Keratinocyte (primary cell): ENCODE data around the gene LUZP4. TPM values are rescaled to one million over a fixed set of nuclear protein-coding genes. Genes with fewer than 3 reads are reported as not detected.

Experiments used
- DNase-seq: peaks from one replicate; pipeline ENCODE4 v3.0.0-alpha.2; 2011; ENCODE audit warnings: low read depth, missing footprints, low spot score
- FAIRE-seq: peaks from 2 replicates; lab custom pipeline; 2011; peaks lifted over from hg19 to GRCh38; lab: Jason Lieb, UNC
- H2AFZ ChIP-seq: 2 replicates; pipeline ENCODE4 v1.6.0; 2012; ENCODE audit warnings: low read length, control low read depth, inconsistent platforms; ENCODE audit not compliant: control insufficient read depth
- H3K27ac ChIP-seq: 2 replicates; pipeline ENCODE4 v1.5.1; 2011; ENCODE audit warnings: low read length; ENCODE audit not compliant: control insufficient read depth, insufficient read depth
- H3K27me3 ChIP-seq: 3 replicates; pipeline ENCODE4 v1.6.0; 2011; ENCODE audit warnings: low read length; ENCODE audit not compliant: control insufficient read depth, insufficient read depth; ENCODE audit errors: extremely low read depth
- H3K36me3 ChIP-seq, 2 experiments: 2 replicates in 1 of 2; 3 replicates in 1 of 2; pipeline ENCODE4 v1.5.1; 2011; ENCODE audit warnings: low read length in 2 of 2, mild to moderate bottlenecking in 1 of 2; ENCODE audit not compliant: control insufficient read depth in 2 of 2, insufficient read depth in 2 of 2; ENCODE audit errors: extremely low read depth in 1 of 2
- H3K4me1 ChIP-seq: 3 replicates; pipeline ENCODE4 v1.5.1; 2011; ENCODE audit warnings: low read length; ENCODE audit not compliant: control insufficient read depth, insufficient read depth; ENCODE audit errors: extremely low read depth
- H3K4me2 ChIP-seq: 3 replicates; pipeline ENCODE4 v1.6.0; 2011; ENCODE audit warnings: low read depth, low read length; ENCODE audit not compliant: control insufficient read depth, insufficient read depth; ENCODE audit errors: extremely low read depth
- H3K4me3 ChIP-seq, 3 experiments: fragments of 200-600 bp in 1 of 3; sonication (generic) in 1 of 3; 2 replicates in 2 of 3; 3 replicates in 1 of 3; pipeline ENCODE4 v1.5.1; 2011 to 2016; ENCODE audit warnings: low read length in 3 of 3, mild to moderate bottlenecking in 3 of 3, control low read depth in 2 of 3, inconsistent platforms in 1 of 3, low read depth in 1 of 3, mixed read lengths in 1 of 3, mixed run types in 1 of 3, moderate library complexity in 1 of 3; ENCODE audit not compliant: control insufficient read depth in 2 of 3, insufficient read depth in 2 of 3; ENCODE audit errors: extremely low read depth in 1 of 3
- H3K79me2 ChIP-seq: 2 replicates; pipeline ENCODE4 v1.6.0; 2012; ENCODE audit warnings: low read length; ENCODE audit not compliant: control insufficient read depth, insufficient read depth
- H3K9ac ChIP-seq: 3 replicates; pipeline ENCODE4 v1.6.0; 2011; ENCODE audit warnings: low read length; ENCODE audit not compliant: control insufficient read depth, insufficient read depth; ENCODE audit errors: extremely low read depth
- H3K9me1 ChIP-seq: 3 replicates; pipeline ENCODE4 v1.6.0; 2011; ENCODE audit warnings: low read length; ENCODE audit not compliant: control insufficient read depth, insufficient read depth; ENCODE audit errors: extremely low read depth
- H3K9me3 ChIP-seq: 2 replicates; pipeline ENCODE4 v1.5.1; 2012; ENCODE audit warnings: low read depth, low read length; ENCODE audit not compliant: control insufficient read depth
- H4K20me1 ChIP-seq: 3 replicates; pipeline ENCODE4 v1.6.0; 2011; ENCODE audit warnings: low read length; ENCODE audit not compliant: control insufficient read depth, insufficient read depth; ENCODE audit errors: extremely low read depth
- EZH2 ChIP-seq: IDR thresholded peaks from one replicate; pipeline ENCODE4 v1.6.1; 2012; ENCODE audit warnings: inconsistent platforms, mild to moderate bottlenecking, low read length, moderate library complexity
- dilution Hi-C: fragments of 300-500 bp; cut with MboI; formaldehyde crosslinking; loops from one replicate; pipeline ENCODE4 v1.7.0; 2020; ENCODE audit warnings: low sequenced_read_pairs; ENCODE audit not compliant: extremely low pct_ligation_motif_present
- polyA plus RNA-seq, 5 experiments: library from polyadenylated mRNA; depleted of rRNA in 3 of 5; stranded (reverse) in 3 of 5; stranded (forward) in 1 of 5; unstranded in 1 of 5; fragments of >200 nt; gene quantifications; 1 replicate in 1 of 5; 2 replicates in 3 of 5; 3 replicates in 1 of 5; pipeline versions ENCODE4 v1.2.1 to v1.2.3, GENCODE V29; 2011 to 2012; ENCODE audit warnings: missing spikeins in 2 of 5, low read depth in 1 of 5, low replicate concordance in 1 of 5
- TF ChIP-seq, protein P1 (sequence below), 3 experiments: IDR thresholded peaks in 1 of 3; conservative IDR thresholded peaks in 1 of 3; optimal IDR thresholded peaks in 1 of 3; 2 replicates in 2 of 3; 3 replicates in 1 of 3; pipeline versions ENCODE3 to v1.5.1; 2011; ENCODE audit warnings: low read length in 3 of 3, mild to moderate bottlenecking in 3 of 3, moderate library complexity in 2 of 3, control low read depth in 1 of 3, inconsistent platforms in 1 of 3; ENCODE audit not compliant: insufficient read depth in 2 of 3; ENCODE audit errors: extremely low read depth in 1 of 3

Gene LUZP4
- polyA plus RNA-seq, 1 donor (not counting 4 experiments of a cell fraction or from before 2014, with no cell fraction given): not detected

GRCh38 chrX:115356369-115356768, 66.9 kb downstream of the LUZP4 start:
- dilution Hi-C loops: no loop called here
- no peaks in the 10 kb centered on the region for H3K27me3 ChIP-seq
- no peaks in the 10 kb centered on the region for H3K9me1 ChIP-seq
- no peaks in the 10 kb centered on the region for H4K20me1 ChIP-seq
- H3K4me1 ChIP-seq: no peaks in the 10 kb centered on the region
- FAIRE-seq (no peak), DNase-seq (no peak)
- TF ChIP-seq, protein P1, sequence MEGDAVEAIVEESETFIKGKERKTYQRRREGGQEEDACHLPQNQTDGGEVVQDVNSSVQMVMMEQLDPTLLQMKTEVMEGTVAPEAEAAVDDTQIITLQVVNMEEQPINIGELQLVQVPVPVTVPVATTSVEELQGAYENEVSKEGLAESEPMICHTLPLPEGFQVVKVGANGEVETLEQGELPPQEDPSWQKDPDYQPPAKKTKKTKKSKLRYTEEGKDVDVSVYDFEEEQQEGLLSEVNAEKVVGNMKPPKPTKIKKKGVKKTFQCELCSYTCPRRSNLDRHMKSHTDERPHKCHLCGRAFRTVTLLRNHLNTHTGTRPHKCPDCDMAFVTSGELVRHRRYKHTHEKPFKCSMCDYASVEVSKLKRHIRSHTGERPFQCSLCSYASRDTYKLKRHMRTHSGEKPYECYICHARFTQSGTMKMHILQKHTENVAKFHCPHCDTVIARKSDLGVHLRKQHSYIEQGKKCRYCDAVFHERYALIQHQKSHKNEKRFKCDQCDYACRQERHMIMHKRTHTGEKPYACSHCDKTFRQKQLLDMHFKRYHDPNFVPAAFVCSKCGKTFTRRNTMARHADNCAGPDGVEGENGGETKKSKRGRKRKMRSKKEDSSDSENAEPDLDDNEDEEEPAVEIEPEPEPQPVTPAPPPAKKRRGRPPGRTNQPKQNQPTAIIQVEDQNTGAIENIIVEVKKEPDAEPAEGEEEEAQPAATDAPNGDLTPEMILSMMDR (optimal IDR thresholded peaks at IDR 0.05 in 1 of 3, IDR thresholded peaks at IDR 0.05 in 1 of 3, conservative IDR thresholded peaks at IDR 0.05 in 1 of 3; ENCODE audit: extremely low read depth in 1 of 3, insufficient read depth in 2 of 3, low read length in 3 of 3): no peak
- no peak for TF ChIP-seq EZH2
- no peak overlapping the region for H2AFZ ChIP-seq
- H3K4me3 ChIP-seq: no peak overlapping the region
- no peak overlapping the region for H3K27ac ChIP-seq
- H3K36me3 ChIP-seq: no peaks in the 10 kb centered on the region
- no peak overlapping the region for H3K4me2 ChIP-seq
- H3K9ac ChIP-seq: no peak overlapping the region
- H3K9me3 ChIP-seq: no peaks in the 10 kb centered on the region
- H3K79me2 ChIP-seq: no peaks in the 10 kb centered on the region

Other genes with a start within 250 kb of the LUZP4 start
- not detected in 3 replicates for gene RBMXL3, start 100.3 kb upstream of the LUZP4 start, polyA plus RNA-seq
- gene LRCH2, start 55.6 kb upstream of the LUZP4 start, polyA plus RNA-seq: not detected in 3 replicates